Measurements from ENCODE around the gene LIPM. TPM values are rescaled to one million over a fixed set of nuclear protein-coding genes. Genes with fewer than 3 reads are reported as not detected.

LIPM gene
- total and polyA plus RNA-seq, 4 donors = not detected

GRCh38 chr10:88763441-88763840, 39.1 kb upstream of the LIPM start:
- H3K27ac ChIP-seq (ENCODE audit: low read depth in 1 of 2, low read length in 1 of 2) = no peak overlapping the region
- no peak for TF ChIP-seq CTCF (IDR thresholded peaks at IDR 0.05; ENCODE audit: control extremely low read depth, extremely low read depth)

GRCh38 chr10:88764110-88764509, 38.4 kb upstream of the LIPM start:
- Histone ChIP-seq H3K27me3 (ENCODE audit: control insufficient read depth in 3 of 3, insufficient read depth in 3 of 3, low read length in 2 of 3) (no peaks in the 10 kb centered on the region), H3K4me3 (no peak overlapping the region), H3K9ac (ENCODE audit: insufficient read depth in 1 of 2, low read length in 2 of 2) (no peak overlapping the region), H3K9me3 (ENCODE audit: control insufficient read depth in 4 of 4, insufficient read depth in 3 of 4, low read length in 3 of 4) (no peaks in the 10 kb centered on the region), H3K4me1 (ENCODE audit: control insufficient read depth in 5 of 5, insufficient read depth in 5 of 5, low read length in 5 of 5) (peaks cover 0 to 3% (median 0%) of the 10 kb centered on the region in 5 donors), H3K36me3 (ENCODE audit: control insufficient read depth in 4 of 4, insufficient read depth in 4 of 4, low read length in 4 of 4) (no peaks in the 10 kb centered on the region), H3K27ac (ENCODE audit: low read depth in 1 of 2, low read length in 1 of 2) (no peak overlapping the region)
- no peak for TF ChIP-seq CTCF (IDR thresholded peaks at IDR 0.05; ENCODE audit: control extremely low read depth, extremely low read depth)
- ATAC-seq (ENCODE audit: insufficient read depth, low FRiP score) = no peak
- 87 to 95% methylated on average over 3 of the region's 3 CpGs for WGBS, 2 donors
- no peak for DNase-seq

More at GRCh38 chr10:88763441-88763840, 39.1 kb upstream of the LIPM start:
- H3K4me1 ChIP-seq (ENCODE audit: control insufficient read depth in 5 of 5, insufficient read depth in 5 of 5, low read length in 5 of 5) = peaks cover 0 to 3% (median 0%) of the 10 kb centered on the region in 5 donors
- no peaks in the 10 kb centered on the region for H3K27me3 ChIP-seq (ENCODE audit: control insufficient read depth in 3 of 3, insufficient read depth in 3 of 3, low read length in 2 of 3)
- peak in 1 of 3 donors; percentile 7 for DNase-seq
- H3K36me3 ChIP-seq (ENCODE audit: control insufficient read depth in 4 of 4, insufficient read depth in 4 of 4, low read length in 4 of 4) = no peaks in the 10 kb centered on the region
- no peak for ATAC-seq (ENCODE audit: insufficient read depth, low FRiP score)
- H3K9me3 ChIP-seq (ENCODE audit: control insufficient read depth in 4 of 4, insufficient read depth in 3 of 4, low read length in 3 of 4) = no peaks in the 10 kb centered on the region
- no peak overlapping the region for H3K4me3 ChIP-seq
- H3K9ac ChIP-seq (ENCODE audit: insufficient read depth in 1 of 2, low read length in 2 of 2) = no peak overlapping the region
- WGBS, 2 donors = 58 to 76% methylated on average over 1 of the region's 1 CpG

- H3K27me3 ChIP-seq (ENCODE audit: control insufficient read depth in 3 of 3, insufficient read depth in 3 of 3, low read length in 2 of 3) = no peaks in the 10 kb centered on the region
- H3K4me1 ChIP-seq (ENCODE audit: control insufficient read depth in 5 of 5, insufficient read depth in 5 of 5, low read length in 5 of 5) = peaks cover 0 to 3% (median 0%) of the 10 kb centered on the region in 5 donors
- no peak overlapping the region for H3K27ac ChIP-seq (ENCODE audit: low read depth in 1 of 2, low read length in 1 of 2)
- H3K36me3 ChIP-seq (ENCODE audit: control insufficient read depth in 4 of 4, insufficient read depth in 4 of 4, low read length in 4 of 4) = no peaks in the 10 kb centered on the region
- H3K4me3 ChIP-seq = no peak overlapping the region
- DNase-seq (no peak), ATAC-seq (ENCODE audit: insufficient read depth, low FRiP score) (no peak)
- TF ChIP-seq CTCF (IDR thresholded peaks at IDR 0.05; ENCODE audit: control extremely low read depth, extremely low read depth) = no peak
- 29 to 66% methylated on average over 1 of the region's 1 CpG for WGBS, 2 donors
- no peaks in the 10 kb centered on the region for H3K9me3 ChIP-seq (ENCODE audit: control insufficient read depth in 4 of 4, insufficient read depth in 3 of 4, low read length in 3 of 4)
- H3K9ac ChIP-seq (ENCODE audit: insufficient read depth in 1 of 2, low read length in 2 of 2) = no peak overlapping the region
These were observed 36.7 kb upstream of the LIPM start for GRCh38 chr10:88765816-88766215.

- Histone ChIP-seq H3K9ac (ENCODE audit: insufficient read depth in 1 of 2, low read length in 2 of 2) (no peak overlapping the region), H3K4me3 (no peak overlapping the region), H3K27ac (ENCODE audit: low read depth in 1 of 2, low read length in 1 of 2) (no peak overlapping the region), H3K9me3 (ENCODE audit: control insufficient read depth in 4 of 4, insufficient read depth in 3 of 4, low read length in 3 of 4) (no peaks in the 10 kb centered on the region), H3K4me1 (ENCODE audit: control insufficient read depth in 5 of 5, insufficient read depth in 5 of 5, low read length in 5 of 5) (no peaks in the 10 kb centered on the region), H3K36me3 (ENCODE audit: control insufficient read depth in 4 of 4, insufficient read depth in 4 of 4, low read length in 4 of 4) (no peaks in the 10 kb centered on the region), H3K27me3 (ENCODE audit: control insufficient read depth in 3 of 3, insufficient read depth in 3 of 3, low read length in 2 of 3) (no peaks in the 10 kb centered on the region)
- 72 to 82% methylated on average over 1 of the region's 1 CpG for WGBS, 2 donors
- DNase-seq = no peak
- no peak for TF ChIP-seq CTCF (IDR thresholded peaks at IDR 0.05; ENCODE audit: control extremely low read depth, extremely low read depth)
- ATAC-seq (ENCODE audit: insufficient read depth, low FRiP score) = no peak
These were observed 33.1 kb upstream of the LIPM start for GRCh38 chr10:88769384-88769783.
